Measurements from ENCODE around the gene IGFBP2. TPM values are rescaled to one million over a fixed set of nuclear protein-coding genes. Genes with fewer than 3 reads are reported as not detected.
A peak's percentile ranks its signal among the peaks of the same experiment; 100 is the strongest.

Gene IGFBP2
- polyA plus RNA-seq, 1 of the 3 experiments (the other 2 are of a cell fraction): 695 TPM

DNA sequence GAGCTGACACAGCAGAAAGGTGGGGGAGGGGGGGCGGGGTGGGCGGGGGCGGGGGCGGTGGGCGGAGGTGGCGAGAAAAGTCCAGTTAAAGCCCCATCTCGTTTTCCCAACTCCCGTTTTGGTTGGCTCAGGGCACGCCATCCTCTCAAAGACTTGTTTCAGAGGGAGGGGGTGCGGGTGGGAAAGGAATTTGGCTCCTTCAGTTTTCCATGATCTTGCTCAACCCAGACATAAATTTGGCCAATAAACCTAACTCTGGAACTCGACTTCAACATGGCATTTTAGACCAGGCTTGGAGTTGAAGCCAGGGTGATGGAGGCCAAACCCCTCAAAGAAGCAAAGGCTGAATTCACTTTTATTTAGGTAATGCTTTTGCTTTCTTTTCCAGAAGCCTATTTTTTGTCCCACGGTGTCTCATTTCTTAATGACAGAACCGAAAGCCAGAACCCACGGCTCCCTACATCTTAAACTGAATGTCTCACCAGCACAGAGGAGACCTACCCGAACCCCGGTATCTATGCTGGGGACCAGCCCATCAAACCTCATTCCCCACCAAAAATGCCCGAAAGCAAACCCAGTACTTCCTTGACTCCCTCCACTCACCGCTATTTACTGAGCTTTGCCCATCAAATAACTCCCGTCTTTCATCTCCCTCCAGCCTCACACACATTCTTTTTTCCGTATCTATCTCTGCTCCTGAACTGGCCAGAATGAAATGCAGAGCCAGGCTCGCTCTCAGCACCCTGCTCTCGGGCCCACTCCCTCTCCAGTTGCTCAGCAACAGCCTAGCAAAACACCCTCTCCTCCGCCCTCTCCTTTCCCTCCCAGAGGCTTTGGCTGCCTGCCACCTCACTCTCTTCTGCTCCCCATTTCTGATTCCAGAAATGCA lies 57.9 kb downstream of the IGFBP2 start:
- Histone ChIP-seq H3F3A (replicated peaks; ENCODE audit: insufficient read depth) (peaks cover 18% of the 10 kb centered on the region), H3K9me3 (no peaks in the 10 kb centered on the region), H3K4me3 (ENCODE audit: low read depth in 2 of 2, low read length in 1 of 2) (peak overlapping the region; percentile 60 to 66), H3K9ac (peak overlapping the region; percentile 43; the same call in 1 of the 2 replicates), H3K27me3 (ENCODE audit: insufficient read depth) (no peaks in the 10 kb centered on the region), H3K79me2 (ENCODE audit: insufficient read depth) (no peaks in the 10 kb centered on the region), H3K4me1 (ENCODE audit: control insufficient read depth in 1 of 2, insufficient read depth in 2 of 2, low read depth in 1 of 2, low read length in 1 of 2) (peaks cover 29 to 46% of the 10 kb centered on the region in 2 experiments), H3K27ac (ENCODE audit: low read depth in 2 of 2, low read length in 1 of 2) (peak overlapping the region; percentile 47 to 72; a peak in 3 of 4 replicates), H2AFZ (ENCODE audit: low read depth) (0 out of 2 replicates have a peak overlapping the region, but pooled peaks have one; percentile 49), H3K9me2 (no peaks in the 10 kb centered on the region), H4K20me1 (ENCODE audit: insufficient read depth) (peaks cover 5% of the 10 kb centered on the region; the same call in 1 of the 2 replicates), H3K4me2 (peak overlapping the region; percentile 71), H3K36me3 (replicated peaks in 1 of 2; ENCODE audit: control insufficient read depth in 1 of 2, insufficient read depth in 2 of 2, low read length in 1 of 2) (peaks cover 0 to 3% of the 10 kb centered on the region in 2 experiments)
- 35% methylated on average over 23 of the region's 23 CpGs for WGBS (ENCODE audit: low lambda C conversion rate)
- no peak for TF ChIP-seq RCOR1 (IDR thresholded peaks at IDR 0.05; ENCODE audit: low read length)
- TF ChIP-seq YY1 (IDR thresholded peaks at IDR 0.05; ENCODE audit: low read depth): no peak
- 0 out of 2 replicates have a peak, but pooled peaks have one; percentile 11 for TF ChIP-seq RFX5 (IDR thresholded peaks at IDR 0.05; ENCODE audit: low read length)
- TF ChIP-seq RAD21 (IDR thresholded peaks at IDR 0.05; ENCODE audit: low read length): no peak
- TF ChIP-seq, protein P1, sequence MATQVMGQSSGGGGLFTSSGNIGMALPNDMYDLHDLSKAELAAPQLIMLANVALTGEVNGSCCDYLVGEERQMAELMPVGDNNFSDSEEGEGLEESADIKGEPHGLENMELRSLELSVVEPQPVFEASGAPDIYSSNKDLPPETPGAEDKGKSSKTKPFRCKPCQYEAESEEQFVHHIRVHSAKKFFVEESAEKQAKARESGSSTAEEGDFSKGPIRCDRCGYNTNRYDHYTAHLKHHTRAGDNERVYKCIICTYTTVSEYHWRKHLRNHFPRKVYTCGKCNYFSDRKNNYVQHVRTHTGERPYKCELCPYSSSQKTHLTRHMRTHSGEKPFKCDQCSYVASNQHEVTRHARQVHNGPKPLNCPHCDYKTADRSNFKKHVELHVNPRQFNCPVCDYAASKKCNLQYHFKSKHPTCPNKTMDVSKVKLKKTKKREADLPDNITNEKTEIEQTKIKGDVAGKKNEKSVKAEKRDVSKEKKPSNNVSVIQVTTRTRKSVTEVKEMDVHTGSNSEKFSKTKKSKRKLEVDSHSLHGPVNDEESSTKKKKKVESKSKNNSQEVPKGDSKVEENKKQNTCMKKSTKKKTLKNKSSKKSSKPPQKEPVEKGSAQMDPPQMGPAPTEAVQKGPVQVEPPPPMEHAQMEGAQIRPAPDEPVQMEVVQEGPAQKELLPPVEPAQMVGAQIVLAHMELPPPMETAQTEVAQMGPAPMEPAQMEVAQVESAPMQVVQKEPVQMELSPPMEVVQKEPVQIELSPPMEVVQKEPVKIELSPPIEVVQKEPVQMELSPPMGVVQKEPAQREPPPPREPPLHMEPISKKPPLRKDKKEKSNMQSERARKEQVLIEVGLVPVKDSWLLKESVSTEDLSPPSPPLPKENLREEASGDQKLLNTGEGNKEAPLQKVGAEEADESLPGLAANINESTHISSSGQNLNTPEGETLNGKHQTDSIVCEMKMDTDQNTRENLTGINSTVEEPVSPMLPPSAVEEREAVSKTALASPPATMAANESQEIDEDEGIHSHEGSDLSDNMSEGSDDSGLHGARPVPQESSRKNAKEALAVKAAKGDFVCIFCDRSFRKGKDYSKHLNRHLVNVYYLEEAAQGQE (IDR thresholded peaks at IDR 0.05; ENCODE audit: low read depth, low read length): no peak
- TF ChIP-seq TCF12 (IDR thresholded peaks at IDR 0.05): no peak
- no peak for TF ChIP-seq USF1 (IDR thresholded peaks at IDR 0.05; ENCODE audit: borderline replicate concordance, low read depth)
- no peak for TF ChIP-seq FOXM1 (IDR thresholded peaks at IDR 0.05; ENCODE audit: low read depth)
- TF ChIP-seq, protein P2, sequence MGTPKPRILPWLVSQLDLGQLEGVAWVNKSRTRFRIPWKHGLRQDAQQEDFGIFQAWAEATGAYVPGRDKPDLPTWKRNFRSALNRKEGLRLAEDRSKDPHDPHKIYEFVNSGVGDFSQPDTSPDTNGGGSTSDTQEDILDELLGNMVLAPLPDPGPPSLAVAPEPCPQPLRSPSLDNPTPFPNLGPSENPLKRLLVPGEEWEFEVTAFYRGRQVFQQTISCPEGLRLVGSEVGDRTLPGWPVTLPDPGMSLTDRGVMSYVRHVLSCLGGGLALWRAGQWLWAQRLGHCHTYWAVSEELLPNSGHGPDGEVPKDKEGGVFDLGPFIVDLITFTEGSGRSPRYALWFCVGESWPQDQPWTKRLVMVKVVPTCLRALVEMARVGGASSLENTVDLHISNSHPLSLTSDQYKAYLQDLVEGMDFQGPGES (IDR thresholded peaks at IDR 0.05; ENCODE audit: low read depth, low read length): no peak
- TF ChIP-seq SIN3A (IDR thresholded peaks at IDR 0.05; ENCODE audit: borderline replicate concordance, low read depth, low read length): no peak
- TF ChIP-seq NFIC (IDR thresholded peaks at IDR 0.05; ENCODE audit: borderline replicate concordance): peak; percentile 4; the same call in 1 of the 2 replicates
- peak; percentile 16; the same call in 1 of the 2 replicates for TF ChIP-seq MXI1 (IDR thresholded peaks at IDR 0.05; ENCODE audit: low read depth, low read length)
- no peak for TF ChIP-seq GATA2 (CRISPR knock-in tag; IDR thresholded peaks at IDR 0.05)
- TF ChIP-seq, protein P3, sequence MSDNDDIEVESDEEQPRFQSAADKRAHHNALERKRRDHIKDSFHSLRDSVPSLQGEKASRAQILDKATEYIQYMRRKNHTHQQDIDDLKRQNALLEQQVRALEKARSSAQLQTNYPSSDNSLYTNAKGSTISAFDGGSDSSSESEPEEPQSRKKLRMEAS (IDR thresholded peaks at IDR 0.05; ENCODE audit: low read depth): no peak
- ChIA-PET CTCF (interaction anchor here (0.6 to 2.9 kb wide), 6 partner anchors 10 to 1022 kb away, joined by 3 to 7 read pairs (median 5); no protein-coding TSS in a partner anchor), POLR2A (no interaction called here)
- DNase-seq: peak; percentile 95
